Measurements from ENCODE around the gene FOXK1. TPM values are rescaled to one million over a fixed set of nuclear protein-coding genes. Genes with fewer than 3 reads are reported as not detected.

The FOXK1 gene
- total and polyA plus RNA-seq, 7 donors, result 1.8 to 47.1 (median 17.1) TPM

DNA sequence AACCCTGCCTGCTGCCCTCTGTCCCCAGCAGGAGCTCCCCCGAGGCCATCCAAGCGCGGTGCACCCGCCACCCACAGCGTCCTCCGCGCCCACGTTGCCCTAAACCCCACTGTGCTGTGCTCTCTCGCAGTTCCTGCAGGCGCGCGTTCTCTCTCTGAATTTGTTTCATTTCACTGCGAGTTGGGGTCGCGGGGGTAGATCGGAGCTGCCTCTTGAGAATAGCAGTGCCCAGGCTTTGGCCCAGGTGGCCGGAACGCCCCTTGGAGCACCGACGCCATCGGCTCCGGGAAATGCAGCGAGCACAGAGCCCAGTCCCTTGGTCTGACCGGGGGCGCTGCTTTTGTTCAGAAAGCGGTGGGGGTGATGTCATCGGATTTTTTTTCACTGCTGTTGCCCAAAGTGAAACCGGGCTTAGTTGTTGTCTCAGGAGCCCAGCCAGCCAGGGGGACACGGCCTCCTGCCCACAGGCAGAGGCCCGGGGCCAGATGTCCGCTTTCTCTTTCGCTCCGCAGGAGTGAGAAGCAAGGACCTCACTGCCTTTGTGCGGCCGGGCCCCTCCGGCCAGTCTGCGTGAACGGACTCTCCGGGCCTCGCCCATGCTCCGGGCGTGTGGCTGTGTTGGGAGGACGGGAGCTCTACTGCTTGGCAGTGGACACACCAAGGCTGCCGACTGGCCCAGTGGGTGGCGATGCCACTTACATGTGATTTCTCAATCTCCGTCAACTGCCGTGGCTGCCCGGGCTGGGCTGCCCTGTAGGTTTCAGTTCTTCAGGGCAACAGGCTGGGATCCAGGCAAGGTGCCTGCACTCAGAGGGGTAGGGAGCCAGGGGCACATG, 43.1 kb downstream of the FOXK1 start:
- 43 to 56% methylated on average over 48 of the region's 48 CpGs for WGBS, 2 donors
- peaks cover 0 to 12% (median 0%) of the 10 kb centered on the region in 4 donors for H3K36me3 ChIP-seq
- H3K9me3 ChIP-seq, result no peaks in the 10 kb centered on the region
- intact Hi-C loops (cut with DNase I), result loop anchor here (5.0 kb wide), 1 partner anchor 43 kb away; the partner anchor contains the start of gene FOXK1
- TF ChIP-seq POLR2AphosphoS5 (IDR thresholded peaks at IDR 0.05) (peak in 2 of 4 donors; percentile 54 to 58), POLR2A (IDR thresholded peaks at IDR 0.05) (peak in 1 of 2 donors; percentile 40), EP300 (IDR thresholded peaks at IDR 0.05) (no peak)
- no peaks in the 10 kb centered on the region for H3K27me3 ChIP-seq
- peak; percentile 88 for DNase-seq
- H3K4me3 ChIP-seq, result peak overlapping the region; percentile 35 to 55 (median 54)
- H3K27ac ChIP-seq, result peak overlapping the region; percentile 93 to 96 (median 94)
- peaks cover 0 to 78% (median 62%) of the 10 kb centered on the region in 4 donors for H3K4me1 ChIP-seq

DNA sequence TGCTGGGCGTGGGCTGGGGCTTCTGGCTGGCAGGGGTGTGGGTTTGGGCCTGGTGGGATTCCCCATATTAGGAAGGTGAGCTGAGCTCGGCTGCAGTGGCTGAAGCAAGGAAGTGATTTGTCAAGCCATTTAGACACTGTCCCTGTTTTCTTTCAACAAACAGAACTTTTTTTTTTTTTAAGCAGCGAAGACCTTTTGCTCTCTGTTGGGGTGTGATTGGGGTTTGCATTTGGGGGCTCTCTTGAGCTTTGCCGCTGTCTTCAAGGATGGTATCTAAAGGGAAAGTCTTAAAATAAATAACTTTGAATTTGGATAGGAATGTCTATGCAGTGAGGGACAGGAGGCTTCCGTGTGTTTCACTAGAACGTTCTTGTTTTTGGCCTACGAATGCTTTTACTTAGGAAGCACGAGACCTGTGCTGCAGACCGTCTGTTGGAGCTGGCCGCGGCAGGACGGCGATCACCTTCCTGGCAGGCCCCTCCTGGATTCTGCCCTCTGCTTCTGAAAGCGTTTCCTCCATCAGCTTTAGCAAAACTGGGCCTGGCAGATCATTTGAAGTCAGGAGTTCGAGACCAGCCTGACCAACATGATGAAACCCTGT, 43.9 kb downstream of the FOXK1 start:
- H3K9me3 ChIP-seq, result no peaks in the 10 kb centered on the region
- peak in 2 of 4 donors; percentile 22 to 43 for TF ChIP-seq EP300 (IDR thresholded peaks at IDR 0.05)
- TF ChIP-seq POLR2A (IDR thresholded peaks at IDR 0.05), result no peak
- peak in 2 of 4 donors; percentile 6 to 66 for TF ChIP-seq POLR2AphosphoS5 (IDR thresholded peaks at IDR 0.05)
- TF ChIP-seq, protein P1, sequence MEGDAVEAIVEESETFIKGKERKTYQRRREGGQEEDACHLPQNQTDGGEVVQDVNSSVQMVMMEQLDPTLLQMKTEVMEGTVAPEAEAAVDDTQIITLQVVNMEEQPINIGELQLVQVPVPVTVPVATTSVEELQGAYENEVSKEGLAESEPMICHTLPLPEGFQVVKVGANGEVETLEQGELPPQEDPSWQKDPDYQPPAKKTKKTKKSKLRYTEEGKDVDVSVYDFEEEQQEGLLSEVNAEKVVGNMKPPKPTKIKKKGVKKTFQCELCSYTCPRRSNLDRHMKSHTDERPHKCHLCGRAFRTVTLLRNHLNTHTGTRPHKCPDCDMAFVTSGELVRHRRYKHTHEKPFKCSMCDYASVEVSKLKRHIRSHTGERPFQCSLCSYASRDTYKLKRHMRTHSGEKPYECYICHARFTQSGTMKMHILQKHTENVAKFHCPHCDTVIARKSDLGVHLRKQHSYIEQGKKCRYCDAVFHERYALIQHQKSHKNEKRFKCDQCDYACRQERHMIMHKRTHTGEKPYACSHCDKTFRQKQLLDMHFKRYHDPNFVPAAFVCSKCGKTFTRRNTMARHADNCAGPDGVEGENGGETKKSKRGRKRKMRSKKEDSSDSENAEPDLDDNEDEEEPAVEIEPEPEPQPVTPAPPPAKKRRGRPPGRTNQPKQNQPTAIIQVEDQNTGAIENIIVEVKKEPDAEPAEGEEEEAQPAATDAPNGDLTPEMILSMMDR (IDR thresholded peaks at IDR 0.05), result no peak
- 68 to 80% methylated on average over 15 of the region's 15 CpGs for WGBS, 2 donors
- no peaks in the 10 kb centered on the region for H3K27me3 ChIP-seq
- peaks cover 0 to 12% (median 0%) of the 10 kb centered on the region in 4 donors for H3K36me3 ChIP-seq
- H3K4me1 ChIP-seq, result peaks cover 0 to 85% (median 66%) of the 10 kb centered on the region in 4 donors
- intact Hi-C loops (cut with DNase I), result loop anchor here (5.0 kb wide), 1 partner anchor 44 kb away; the partner anchor contains the start of gene FOXK1
- DNase-seq, result peak; percentile 90
- H3K4me3 ChIP-seq, result peak overlapping the region; percentile 35 to 55 (median 54)
- peak overlapping the region; percentile 93 to 96 (median 94) for H3K27ac ChIP-seq

DNA sequence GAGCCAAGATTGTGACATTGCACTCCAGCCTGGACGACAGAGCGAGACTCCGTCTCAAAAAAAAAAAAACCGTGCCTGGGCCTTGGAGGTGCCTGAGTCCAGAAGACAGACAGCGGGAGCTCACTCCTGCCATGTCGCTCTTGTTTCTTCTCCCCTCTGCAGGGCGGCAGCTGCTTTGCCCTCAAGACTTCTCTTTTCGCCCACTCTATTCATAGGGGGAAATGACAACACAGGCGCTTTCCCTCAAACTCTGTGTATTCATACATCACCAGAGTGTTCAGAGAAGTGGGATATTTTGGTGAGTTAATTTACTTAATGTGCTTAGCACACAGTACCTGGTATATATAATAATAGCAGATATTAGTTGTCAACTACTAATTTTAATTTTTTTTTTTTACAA, 44.5 kb downstream of the FOXK1 start:
- WGBS, 2 donors, result 85 to 93% methylated on average over 9 of the region's 9 CpGs
- no peak for TF ChIP-seq POLR2AphosphoS5 (IDR thresholded peaks at IDR 0.05)
- TF ChIP-seq POLR2A (IDR thresholded peaks at IDR 0.05), result no peak
- TF ChIP-seq EP300 (IDR thresholded peaks at IDR 0.05), result no peak
- TF ChIP-seq, protein P1 (IDR thresholded peaks at IDR 0.05), result no peak
- Histone ChIP-seq H3K27me3 (no peaks in the 10 kb centered on the region), H3K4me3 (no peak overlapping the region), H3K9me3 (no peaks in the 10 kb centered on the region), H3K4me1 (peaks cover 0 to 89% (median 66%) of the 10 kb centered on the region in 4 donors), H3K27ac (peak overlapping the region; percentile 93 to 96 (median 94)), H3K36me3 (peaks cover 0 to 12% (median 0%) of the 10 kb centered on the region in 4 donors)
- no peak for DNase-seq
- intact Hi-C loops (cut with DNase I), result loop anchor here (5.0 kb wide), 1 partner anchor 44 kb away; the partner anchor contains the start of gene FOXK1

DNA sequence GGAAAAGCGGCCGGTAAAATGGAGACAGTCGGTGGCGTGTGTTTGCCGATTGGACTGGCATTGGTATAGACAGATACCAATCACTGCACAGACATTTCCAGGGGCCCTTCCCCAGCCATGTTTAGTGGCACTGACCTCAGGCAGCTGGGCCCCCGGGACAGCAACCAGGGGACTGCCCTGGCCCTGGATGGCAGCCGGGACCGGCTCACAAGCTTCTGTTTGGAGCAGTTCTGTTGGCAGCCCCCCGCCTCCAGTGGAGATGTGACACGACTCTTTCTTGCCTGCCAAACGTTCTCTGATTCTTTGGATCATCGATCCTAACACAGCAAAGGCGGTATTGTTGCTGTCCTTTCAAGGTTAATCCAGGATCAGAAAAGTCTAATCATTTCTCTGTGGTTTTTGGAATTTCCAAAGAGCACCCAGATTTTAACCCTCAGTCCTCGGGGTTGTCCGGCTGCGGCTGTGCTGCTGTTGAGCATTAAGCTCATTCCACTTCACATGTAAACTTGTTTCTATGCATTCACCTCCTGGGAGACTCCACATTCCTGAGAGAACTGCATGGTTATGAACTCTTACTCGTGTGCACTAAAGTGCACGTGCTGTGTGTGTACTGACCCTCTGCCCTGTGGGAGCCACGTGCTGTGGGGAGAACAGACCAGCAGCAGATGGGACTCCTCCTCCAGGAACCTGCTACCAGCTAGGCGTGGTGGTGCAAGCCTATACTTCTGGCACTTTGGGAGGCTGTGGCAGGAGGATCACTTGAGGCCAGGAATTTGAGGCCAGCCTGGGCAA, 46.0 kb downstream of the FOXK1 start:
- WGBS, 2 donors, result 94 to 95% methylated on average over 20 of the region's 20 CpGs
- H3K4me3 ChIP-seq, result no peak overlapping the region
- DNase-seq, result no peak
- intact Hi-C loops (cut with DNase I), result loop anchor here (5.0 kb wide), 1 partner anchor 46 kb away; the partner anchor contains the start of gene FOXK1
- peaks cover 0 to 81% (median 59%) of the 10 kb centered on the region in 4 donors for H3K4me1 ChIP-seq
- no peak for TF ChIP-seq POLR2AphosphoS5 (IDR thresholded peaks at IDR 0.05)
- no peak for TF ChIP-seq POLR2A (IDR thresholded peaks at IDR 0.05)
- TF ChIP-seq, protein P1 (IDR thresholded peaks at IDR 0.05), result no peak
- no peak for TF ChIP-seq EP300 (IDR thresholded peaks at IDR 0.05)
- peak overlapping the region; percentile 93 to 96 (median 94) for H3K27ac ChIP-seq
- no peaks in the 10 kb centered on the region for H3K9me3 ChIP-seq
- H3K36me3 ChIP-seq, result peaks cover 0 to 4% (median 0%) of the 10 kb centered on the region in 4 donors
- no peaks in the 10 kb centered on the region for H3K27me3 ChIP-seq

Measured in sigmoid colon (tissue), 7 donors.